Neural cell (in vitro differentiated cells): ENCODE data around the gene USP25. TPM values are rescaled to one million over a fixed set of nuclear protein-coding genes. Genes with fewer than 3 reads are reported as not detected.

ENCODE experiments used
- H2AFZ ChIP-seq: fragments of 200-600, 300-800 bp; sonication (generic), shearing (Covaris generic); 2 replicates; pipeline ENCODE4 v1.6.0; 2014; ENCODE audit warnings: low read depth, mild to moderate bottlenecking, antibody characterized with exemption, low read length, moderate library complexity
- H3F3A ChIP-seq: fragments of 200-600 bp; shearing (Covaris generic); 2 replicates; pipeline ENCODE4 v1.6.1; 2016; ENCODE audit warnings: mild to moderate bottlenecking, moderate library complexity, mixed read lengths, antibody characterized with exemption, low read length; ENCODE audit not compliant: insufficient read depth, poor library complexity, severe bottlenecking
- H3K27ac ChIP-seq: fragments of 200-600, 300-800 bp; sonication (generic), shearing (Covaris generic); 2 replicates; pipeline ENCODE4 v1.5.1; 2014; ENCODE audit warnings: mild to moderate bottlenecking, low read length, moderate library complexity
- H3K27me3 ChIP-seq: fragments of 300-800, 200-600 bp; sonication (generic), shearing (Covaris generic); 2 replicates; pipeline ENCODE4 v1.6.0; 2014; ENCODE audit warnings: mild to moderate bottlenecking, low read depth, low read length, moderate library complexity; ENCODE audit not compliant: insufficient read depth
- H3K36me3 ChIP-seq: fragments of 300-800, 200-600 bp; sonication (generic), shearing (Covaris generic); 2 replicates; pipeline ENCODE4 v1.5.1; 2014; ENCODE audit warnings: mild to moderate bottlenecking, antibody characterized with exemption, low read length, moderate library complexity; ENCODE audit not compliant: insufficient read depth
- H3K4me2 ChIP-seq: fragments of 300-800, 200-600 bp; sonication (generic), shearing (Covaris generic); 2 replicates; pipeline ENCODE4 v1.6.0; 2014; ENCODE audit warnings: mild to moderate bottlenecking, low read length
- H3K4me3 ChIP-seq: fragments of 300-800, 200-600 bp; sonication (generic), shearing (Covaris generic); 2 replicates; pipeline ENCODE4 v1.5.1; 2014; ENCODE audit warnings: mild to moderate bottlenecking, low read length, moderate library complexity
- H3K79me2 ChIP-seq: fragments of 200-600 bp; shearing (Covaris generic); replicated peaks from 2 replicates; pipeline ENCODE4 v1.6.0; 2014; ENCODE audit warnings: mild to moderate bottlenecking, low read length, moderate library complexity; ENCODE audit not compliant: insufficient read depth
- H3K9ac ChIP-seq: fragments of 300-800, 200-600 bp; sonication (generic), shearing (Covaris generic); 2 replicates; pipeline ENCODE4 v1.6.1; 2016; ENCODE audit warnings: mild to moderate bottlenecking, low read length, mixed read lengths
- H3K9me2 ChIP-seq: fragments of 200-600 bp; shearing (Covaris generic); 2 replicates; pipeline ENCODE4 v1.6.1; 2016; ENCODE audit warnings: mild to moderate bottlenecking, low read length, mixed read lengths; ENCODE audit not compliant: insufficient read depth
- H3K9me3 ChIP-seq: fragments of 200-600, 300-800 bp; sonication (generic), shearing (Covaris generic); 2 replicates; pipeline ENCODE4 v1.6.1; 2016; ENCODE audit warnings: mild to moderate bottlenecking, mixed run types, low read length, moderate library complexity, mixed read lengths
- H4K20me1 ChIP-seq: fragments of 200-600 bp; shearing (Covaris generic); 2 replicates; pipeline ENCODE4 v1.6.1; 2016; ENCODE audit warnings: mild to moderate bottlenecking, mixed run types; ENCODE audit not compliant: insufficient read depth
- EP300 ChIP-seq: fragments of 450-650 bp; conservative IDR thresholded peaks from 2 replicates; pipeline ENCODE4 v1.6.1; 2014; ENCODE audit warnings: antibody characterized with exemption, mild to moderate bottlenecking, moderate library complexity; ENCODE audit not compliant: poor library complexity, severe bottlenecking
- EZH2 ChIP-seq: fragments of 200-600, 300-800 bp; shearing (Covaris generic), sonication (generic); IDR thresholded peaks from 2 replicates; pipeline ENCODE4 v1.6.1; 2014; ENCODE audit warnings: antibody characterized with exemption, low read length, borderline replicate concordance, mild to moderate bottlenecking; ENCODE audit not compliant: insufficient read depth, poor library complexity, severe bottlenecking
- MXI1 ChIP-seq: fragments of 450-650 bp; conservative IDR thresholded peaks from 2 replicates; pipeline ENCODE4 v1.6.1; 2014; ENCODE audit warnings: antibody characterized with exemption, mild to moderate bottlenecking; ENCODE audit not compliant: poor library complexity, severe bottlenecking
- POLR2AphosphoS5 ChIP-seq: IDR thresholded peaks from 2 replicates; pipeline ENCODE4 v1.6.1; 2012
- RAD21 ChIP-seq: fragments of 450-650 bp; conservative IDR thresholded peaks from 2 replicates; pipeline ENCODE4 v1.6.1; 2014; ENCODE audit warnings: antibody characterized with exemption, mild to moderate bottlenecking, moderate library complexity
- SMC3 ChIP-seq: fragments of 450-650 bp; conservative IDR thresholded peaks from 2 replicates; pipeline ENCODE4 v1.6.1; 2014; ENCODE audit warnings: antibody characterized with exemption, mild to moderate bottlenecking, moderate library complexity; ENCODE audit not compliant: poor library complexity
- TAF1 ChIP-seq: IDR thresholded peaks from 2 replicates; pipeline ENCODE4 v1.6.1; 2012; ENCODE audit warnings: low read depth
- polyA plus RNA-seq: library from polyadenylated mRNA; depleted of rRNA; stranded (reverse); fragments of >200 nt; gene quantifications from 2 replicates; pipeline ENCODE4 v1.2.3, GENCODE V29; 2014
- TF ChIP-seq, protein P1 (sequence below): fragments of 450-650 bp; IDR thresholded peaks from 2 replicates; pipeline ENCODE4 v1.5.1; 2014; ENCODE audit warnings: antibody characterized with exemption, mild to moderate bottlenecking, moderate library complexity; ENCODE audit not compliant: poor library complexity, severe bottlenecking
- TF ChIP-seq, protein P2 (sequence below): IDR thresholded peaks from 2 replicates; pipeline ENCODE4 v1.6.1; 2012; ENCODE audit warnings: borderline replicate concordance

USP25 gene
- polyA plus RNA-seq, 1 donor from 2014 or later, result 19.2 TPM

DNA sequence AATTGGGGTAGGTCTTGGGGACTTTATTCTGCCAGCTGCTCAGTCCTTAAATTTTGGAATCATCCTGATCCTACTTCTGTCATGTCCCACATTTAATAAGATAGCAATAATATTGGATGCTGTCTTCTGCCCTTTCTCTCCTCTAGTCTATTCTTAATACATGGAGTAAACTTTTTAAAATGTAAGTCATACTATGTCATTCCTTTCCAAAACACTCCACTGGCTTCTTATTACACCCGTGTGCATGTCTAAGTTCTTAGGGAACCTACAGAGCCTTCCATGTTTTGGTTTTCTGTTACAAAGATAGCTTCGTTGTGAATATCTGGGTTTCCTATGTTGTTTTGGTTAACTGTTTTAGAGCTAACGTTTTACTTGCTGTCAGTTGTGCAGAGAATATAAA lies 35.1 kb downstream of the USP25 start:
- Histone ChIP-seq H3K27ac (no peak overlapping the region), H3K4me2 (no peak overlapping the region), H3K4me3 (no peak overlapping the region), H3K79me2 (peaks cover 6% of the 10 kb centered on the region), H4K20me1 (no peaks in the 10 kb centered on the region), H3K27me3 (no peaks in the 10 kb centered on the region), H3K9me3 (no peaks in the 10 kb centered on the region), H3F3A (no peaks in the 10 kb centered on the region), H3K9ac (no peak overlapping the region), H3K9me2 (no peaks in the 10 kb centered on the region), H2AFZ (no peak overlapping the region), H3K36me3 (no peaks in the 10 kb centered on the region)
- TF ChIP-seq RAD21 (no peak), SMC3 (no peak), MXI1 (no peak), POLR2AphosphoS5 (no peak), TAF1 (no peak), EP300 (no peak), EZH2 (no peak)
- TF ChIP-seq, protein P1, sequence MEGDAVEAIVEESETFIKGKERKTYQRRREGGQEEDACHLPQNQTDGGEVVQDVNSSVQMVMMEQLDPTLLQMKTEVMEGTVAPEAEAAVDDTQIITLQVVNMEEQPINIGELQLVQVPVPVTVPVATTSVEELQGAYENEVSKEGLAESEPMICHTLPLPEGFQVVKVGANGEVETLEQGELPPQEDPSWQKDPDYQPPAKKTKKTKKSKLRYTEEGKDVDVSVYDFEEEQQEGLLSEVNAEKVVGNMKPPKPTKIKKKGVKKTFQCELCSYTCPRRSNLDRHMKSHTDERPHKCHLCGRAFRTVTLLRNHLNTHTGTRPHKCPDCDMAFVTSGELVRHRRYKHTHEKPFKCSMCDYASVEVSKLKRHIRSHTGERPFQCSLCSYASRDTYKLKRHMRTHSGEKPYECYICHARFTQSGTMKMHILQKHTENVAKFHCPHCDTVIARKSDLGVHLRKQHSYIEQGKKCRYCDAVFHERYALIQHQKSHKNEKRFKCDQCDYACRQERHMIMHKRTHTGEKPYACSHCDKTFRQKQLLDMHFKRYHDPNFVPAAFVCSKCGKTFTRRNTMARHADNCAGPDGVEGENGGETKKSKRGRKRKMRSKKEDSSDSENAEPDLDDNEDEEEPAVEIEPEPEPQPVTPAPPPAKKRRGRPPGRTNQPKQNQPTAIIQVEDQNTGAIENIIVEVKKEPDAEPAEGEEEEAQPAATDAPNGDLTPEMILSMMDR, result no peak
- TF ChIP-seq, protein P2, sequence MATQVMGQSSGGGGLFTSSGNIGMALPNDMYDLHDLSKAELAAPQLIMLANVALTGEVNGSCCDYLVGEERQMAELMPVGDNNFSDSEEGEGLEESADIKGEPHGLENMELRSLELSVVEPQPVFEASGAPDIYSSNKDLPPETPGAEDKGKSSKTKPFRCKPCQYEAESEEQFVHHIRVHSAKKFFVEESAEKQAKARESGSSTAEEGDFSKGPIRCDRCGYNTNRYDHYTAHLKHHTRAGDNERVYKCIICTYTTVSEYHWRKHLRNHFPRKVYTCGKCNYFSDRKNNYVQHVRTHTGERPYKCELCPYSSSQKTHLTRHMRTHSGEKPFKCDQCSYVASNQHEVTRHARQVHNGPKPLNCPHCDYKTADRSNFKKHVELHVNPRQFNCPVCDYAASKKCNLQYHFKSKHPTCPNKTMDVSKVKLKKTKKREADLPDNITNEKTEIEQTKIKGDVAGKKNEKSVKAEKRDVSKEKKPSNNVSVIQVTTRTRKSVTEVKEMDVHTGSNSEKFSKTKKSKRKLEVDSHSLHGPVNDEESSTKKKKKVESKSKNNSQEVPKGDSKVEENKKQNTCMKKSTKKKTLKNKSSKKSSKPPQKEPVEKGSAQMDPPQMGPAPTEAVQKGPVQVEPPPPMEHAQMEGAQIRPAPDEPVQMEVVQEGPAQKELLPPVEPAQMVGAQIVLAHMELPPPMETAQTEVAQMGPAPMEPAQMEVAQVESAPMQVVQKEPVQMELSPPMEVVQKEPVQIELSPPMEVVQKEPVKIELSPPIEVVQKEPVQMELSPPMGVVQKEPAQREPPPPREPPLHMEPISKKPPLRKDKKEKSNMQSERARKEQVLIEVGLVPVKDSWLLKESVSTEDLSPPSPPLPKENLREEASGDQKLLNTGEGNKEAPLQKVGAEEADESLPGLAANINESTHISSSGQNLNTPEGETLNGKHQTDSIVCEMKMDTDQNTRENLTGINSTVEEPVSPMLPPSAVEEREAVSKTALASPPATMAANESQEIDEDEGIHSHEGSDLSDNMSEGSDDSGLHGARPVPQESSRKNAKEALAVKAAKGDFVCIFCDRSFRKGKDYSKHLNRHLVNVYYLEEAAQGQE, result no peak

DNA sequence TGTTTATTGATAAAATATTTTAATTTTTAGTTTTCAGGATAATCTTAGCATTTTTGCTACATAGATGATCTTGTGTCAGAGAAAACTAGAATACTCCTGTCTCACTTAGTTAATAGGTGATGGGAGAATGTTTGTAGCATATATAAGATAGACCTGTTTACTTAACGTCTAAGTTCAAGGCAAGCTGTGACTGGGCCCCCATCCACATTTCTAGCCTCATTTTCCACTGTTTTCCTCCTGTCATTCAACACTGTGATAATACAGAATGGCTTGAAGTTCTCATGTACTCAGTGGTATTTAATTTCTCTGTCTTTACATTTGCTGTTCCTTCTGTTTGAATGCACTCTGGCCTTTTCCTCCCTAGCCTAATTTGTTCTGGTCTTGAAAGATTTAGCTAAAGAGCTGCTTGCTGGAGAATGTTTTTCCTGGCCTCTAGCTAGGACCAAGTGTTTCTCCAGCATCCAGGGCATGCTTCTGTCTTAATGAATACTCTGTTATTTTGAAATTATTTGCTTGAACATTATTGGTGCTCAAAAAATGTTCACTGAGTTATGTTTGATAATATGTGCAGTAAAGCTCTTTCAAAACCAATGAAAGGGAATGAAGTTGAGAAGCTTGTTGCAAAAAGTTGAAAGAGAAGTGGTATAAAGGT lies 37.3 kb downstream of the USP25 start:
- Histone ChIP-seq H3K79me2 (peaks cover 5% of the 10 kb centered on the region), H3K9ac (no peak overlapping the region), H4K20me1 (no peaks in the 10 kb centered on the region), H3F3A (no peaks in the 10 kb centered on the region), H3K27ac (no peak overlapping the region), H3K9me3 (no peaks in the 10 kb centered on the region), H3K4me3 (no peak overlapping the region), H2AFZ (no peak overlapping the region), H3K9me2 (no peaks in the 10 kb centered on the region), H3K27me3 (no peaks in the 10 kb centered on the region), H3K4me2 (no peak overlapping the region), H3K36me3 (no peaks in the 10 kb centered on the region)
- no peak for TF ChIP-seq EP300
- TF ChIP-seq POLR2AphosphoS5, result no peak
- no peak for TF ChIP-seq SMC3
- no peak for TF ChIP-seq EZH2
- TF ChIP-seq TAF1, result no peak
- no peak for TF ChIP-seq RAD21
- TF ChIP-seq, protein P1, result no peak
- no peak for TF ChIP-seq MXI1
